WTC11 (cell line): ENCODE results near the gene MOV10L1.
"Not testable (repeated sequence)": the region's sequence is repeated elsewhere in the genome, so short reads cannot be mapped to it uniquely, and the experiment has no call there.

Experiments
- AFF4 ChIP-seq: sonication (generic); formaldehyde crosslinking; IDR thresholded peaks from 2 replicates; pipeline ENCODE4 v1.8.1; 2023; ENCODE audit warnings: mild to moderate bottlenecking, missing genetic modification reagents, borderline replicate concordance
- ATF3 ChIP-seq: sonication (generic); formaldehyde crosslinking; conservative IDR thresholded peaks from 2 replicates; pipeline ENCODE4 v1.8.1; 2022; ENCODE audit warnings: mild to moderate bottlenecking, missing genetic modification reagents
- CREB1 ChIP-seq: sonication (generic); formaldehyde crosslinking; IDR thresholded peaks from 2 replicates; pipeline ENCODE4 v1.8.0; 2023; ENCODE audit warnings: mild to moderate bottlenecking, missing genetic modification reagents
- CREM ChIP-seq: sonication (generic); formaldehyde crosslinking; IDR thresholded peaks from 2 replicates; pipeline ENCODE4 v1.8.1; 2022; ENCODE audit warnings: mild to moderate bottlenecking, missing genetic modification reagents, moderate library complexity
- FOXP1 ChIP-seq: sonication (generic); formaldehyde crosslinking; IDR thresholded peaks from 2 replicates; pipeline ENCODE4 v1.8.0; 2022; ENCODE audit warnings: missing genetic modification reagents, mild to moderate bottlenecking, moderate library complexity, borderline replicate concordance
- GABPB1 ChIP-seq: sonication (generic); formaldehyde crosslinking; IDR thresholded peaks from 2 replicates; pipeline ENCODE4 v1.8.1; 2023; ENCODE audit warnings: mild to moderate bottlenecking, missing genetic modification reagents
- NR1H2 ChIP-seq: sonication (generic); formaldehyde crosslinking; IDR thresholded peaks from 2 replicates; pipeline ENCODE4 v1.9.0; 2021; ENCODE audit warnings: mild to moderate bottlenecking, moderate library complexity, missing genetic modification reagents
- NR2C2 ChIP-seq: sonication (generic); formaldehyde crosslinking; IDR thresholded peaks from 2 replicates; pipeline ENCODE4 v1.8.0; 2022; ENCODE audit warnings: mild to moderate bottlenecking, missing genetic modification reagents
- ZSCAN18 ChIP-seq: fragments of 250-450 bp; sonication (Bioruptor Pico); IDR thresholded peaks from 2 replicates; pipeline ENCODE4 v2.1.2; 2022; ENCODE audit warnings: mild to moderate bottlenecking, moderate library complexity
- TF ChIP-seq, protein P1 (sequence below): sonication (generic); formaldehyde crosslinking; IDR thresholded peaks from 2 replicates; pipeline ENCODE4 v1.8.1; 2022; ENCODE audit warnings: low read depth, mild to moderate bottlenecking, moderate library complexity, missing genetic modification reagents, borderline replicate concordance
- TF ChIP-seq, protein P2 (sequence below): sonication (generic); formaldehyde crosslinking; IDR thresholded peaks from 2 replicates; pipeline ENCODE4 v1.8.1; 2023; ENCODE audit warnings: mild to moderate bottlenecking, missing genetic modification reagents, moderate library complexity
- TF ChIP-seq, protein P3 (sequence below): fragments of 200-600 bp; IDR thresholded peaks from 2 replicates; pipeline ENCODE4 v1.8.0; 2022; ENCODE audit warnings: antibody characterized with exemption

- TF ChIP-seq CREM (CRISPR knock-in tag); NR2C2 (CRISPR knock-in tag); ATF3 (CRISPR knock-in tag); NR1H2 (CRISPR knock-in tag); CREB1 (CRISPR knock-in tag); AFF4 (CRISPR knock-in tag); GABPB1; FOXP1; ZSCAN18 (CRISPR knock-in tag): not testable (repeated sequence)
- TF ChIP-seq, protein P1, sequence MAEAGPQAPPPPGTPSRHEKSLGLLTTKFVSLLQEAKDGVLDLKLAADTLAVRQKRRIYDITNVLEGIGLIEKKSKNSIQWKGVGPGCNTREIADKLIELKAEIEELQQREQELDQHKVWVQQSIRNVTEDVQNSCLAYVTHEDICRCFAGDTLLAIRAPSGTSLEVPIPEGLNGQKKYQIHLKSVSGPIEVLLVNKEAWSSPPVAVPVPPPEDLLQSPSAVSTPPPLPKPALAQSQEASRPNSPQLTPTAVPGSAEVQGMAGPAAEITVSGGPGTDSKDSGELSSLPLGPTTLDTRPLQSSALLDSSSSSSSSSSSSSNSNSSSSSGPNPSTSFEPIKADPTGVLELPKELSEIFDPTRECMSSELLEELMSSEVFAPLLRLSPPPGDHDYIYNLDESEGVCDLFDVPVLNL (CRISPR knock-in tag), result not testable (repeated sequence)
- TF ChIP-seq, protein P2, sequence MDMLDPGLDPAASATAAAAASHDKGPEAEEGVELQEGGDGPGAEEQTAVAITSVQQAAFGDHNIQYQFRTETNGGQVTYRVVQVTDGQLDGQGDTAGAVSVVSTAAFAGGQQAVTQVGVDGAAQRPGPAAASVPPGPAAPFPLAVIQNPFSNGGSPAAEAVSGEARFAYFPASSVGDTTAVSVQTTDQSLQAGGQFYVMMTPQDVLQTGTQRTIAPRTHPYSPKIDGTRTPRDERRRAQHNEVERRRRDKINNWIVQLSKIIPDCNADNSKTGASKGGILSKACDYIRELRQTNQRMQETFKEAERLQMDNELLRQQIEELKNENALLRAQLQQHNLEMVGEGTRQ, result not testable (repeated sequence)
- TF ChIP-seq, protein P3, sequence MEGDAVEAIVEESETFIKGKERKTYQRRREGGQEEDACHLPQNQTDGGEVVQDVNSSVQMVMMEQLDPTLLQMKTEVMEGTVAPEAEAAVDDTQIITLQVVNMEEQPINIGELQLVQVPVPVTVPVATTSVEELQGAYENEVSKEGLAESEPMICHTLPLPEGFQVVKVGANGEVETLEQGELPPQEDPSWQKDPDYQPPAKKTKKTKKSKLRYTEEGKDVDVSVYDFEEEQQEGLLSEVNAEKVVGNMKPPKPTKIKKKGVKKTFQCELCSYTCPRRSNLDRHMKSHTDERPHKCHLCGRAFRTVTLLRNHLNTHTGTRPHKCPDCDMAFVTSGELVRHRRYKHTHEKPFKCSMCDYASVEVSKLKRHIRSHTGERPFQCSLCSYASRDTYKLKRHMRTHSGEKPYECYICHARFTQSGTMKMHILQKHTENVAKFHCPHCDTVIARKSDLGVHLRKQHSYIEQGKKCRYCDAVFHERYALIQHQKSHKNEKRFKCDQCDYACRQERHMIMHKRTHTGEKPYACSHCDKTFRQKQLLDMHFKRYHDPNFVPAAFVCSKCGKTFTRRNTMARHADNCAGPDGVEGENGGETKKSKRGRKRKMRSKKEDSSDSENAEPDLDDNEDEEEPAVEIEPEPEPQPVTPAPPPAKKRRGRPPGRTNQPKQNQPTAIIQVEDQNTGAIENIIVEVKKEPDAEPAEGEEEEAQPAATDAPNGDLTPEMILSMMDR, result not testable (repeated sequence)
Observed at GRCh38 chr22:50086975-50087374, 2.8 kb upstream of the MOV10L1 start.
